Stomach (tissue), 9 donors: ENCODE data around the gene SYF2. TPM values are rescaled to one million over a fixed set of nuclear protein-coding genes. Genes with fewer than 3 reads are reported as not detected.

Source experiments
- DNase-seq, 2 donors: peaks; one replicate each; pipeline versions ENCODE4 v3.0.0 to v3.0.0-alpha.2; 2013 to 2019
- H3K27ac ChIP-seq, 5 donors: fragments of 200-600 bp in 4 of 5; sonication (generic) in 4 of 5; one replicate each; pipeline ENCODE4 v1.5.1; 2013 to 2019; ENCODE audit warnings: mild to moderate bottlenecking in 1 of 5, moderate library complexity in 1 of 5
- H3K27me3 ChIP-seq, 3 donors: fragments of 200-600 bp; sonication (generic); one replicate each; pipeline ENCODE4 v1.5.1; 2017 to 2019; ENCODE audit warnings: mixed run types in 1 of 3
- H3K36me3 ChIP-seq, 4 donors: fragments of 200-600 bp; sonication (generic); 1 replicate in 3 of 4; 2 replicates in 1 of 4; pipeline ENCODE4 v1.5.1; 2016 to 2019
- H3K4me1 ChIP-seq, 4 donors: fragments of 200-600 bp; sonication (generic); one replicate each; pipeline ENCODE4 v1.5.1; 2016 to 2019
- H3K4me3 ChIP-seq, 4 donors: fragments of 200-600 bp; sonication (generic) in 3 of 4; one replicate each; pipeline ENCODE4 v1.5.1; 2016 to 2019; ENCODE audit warnings: mild to moderate bottlenecking in 1 of 4
- H3K9me3 ChIP-seq, 4 donors: fragments of 200-600 bp; sonication (generic); one replicate each; pipeline ENCODE4 v1.5.1; 2016 to 2019
- EP300 ChIP-seq: sonication (generic); formaldehyde crosslinking; IDR thresholded peaks from one replicate; pipeline ENCODE4 v1.6.1; 2017; ENCODE audit warnings: antibody characterized with exemption
- POLR2A ChIP-seq, 4 donors: fragments of 450-650 bp; IDR thresholded peaks; one replicate each; pipeline ENCODE4 v1.6.1; 2016; ENCODE audit warnings: antibody characterized with exemption in 4 of 4, control low read depth in 2 of 4, mild to moderate bottlenecking in 1 of 4, moderate library complexity in 1 of 4
- POLR2AphosphoS5 ChIP-seq, 3 donors: sonication (generic); formaldehyde crosslinking; IDR thresholded peaks; one replicate each; pipeline ENCODE4 v1.6.1; 2016; ENCODE audit warnings: antibody characterized with exemption in 3 of 3
- WGBS, 5 donors: extraction: QIAGEN DNeasy Blood & Tissue Kit in 3 of 5; methylation state at CpG; one replicate each; pipeline versions ENCODE4 v1.1.5 to v1.1.7; 2013 to 2018; 5-methylcytosine and 5-hydroxymethylcytosine counted together
- intact Hi-C: fragments of 100-400 bp; cut with DNase I; formaldehyde crosslinking; loops from one replicate; pipeline ENCODE4 v1.15.1; 2023; ENCODE audit warnings: low total_unique reads
- polyA plus RNA-seq, 3 donors: library from polyadenylated mRNA; stranded (reverse); fragments of 200-250 nt; gene quantifications; one replicate each; pipeline ENCODE4 v1.2.3, GENCODE V29; 2013
- total RNA-seq, 5 donors: library from RNA; depleted of rRNA; stranded (reverse); fragments of >200 nt; gene quantifications; one replicate each; pipeline versions ENCODE4 v1.1.0 to v1.2.3, GENCODE V29; 2014 to 2016
- TF ChIP-seq, protein P1 (sequence below), 7 experiments: fragments of 450-650 bp in 4 of 7; fragments of 200-600 bp in 3 of 7; sonication (generic) in 3 of 7; IDR thresholded peaks; one replicate each; pipeline ENCODE4 v1.5.1; 2016 to 2019; ENCODE audit warnings: antibody characterized with exemption in 7 of 7, control low read depth in 2 of 7, mild to moderate bottlenecking in 1 of 7
- donor health status: healthy with polysubstance abuse.
- donor health status: Bipolar disorder and iron deficiency.
- donor health status: healthy.

Gene SYF2
- total and polyA plus RNA-seq, 8 donors, result 17.9 to 146 (median 54.9) TPM

GRCh38 chr1:25180996-25181395 is 51.3 kb downstream of the SYF2 start:
- Histone ChIP-seq H3K4me1 (no peaks in the 10 kb centered on the region), H3K4me3 (no peak overlapping the region), H3K36me3 (no peaks in the 10 kb centered on the region), H3K27me3 (peaks cover 0 to 11% (median 0%) of the 10 kb centered on the region in 3 donors), H3K9me3 (peaks cover 0 to 7% (median 0%) of the 10 kb centered on the region in 4 donors), H3K27ac (no peak overlapping the region)
- WGBS, 5 donors, result 77 to 90% (median 89%) methylated on average over 6 of the region's 6 CpGs
- DNase-seq, result peak in 1 of 2 donors; percentile 1
- TF ChIP-seq POLR2AphosphoS5 (IDR thresholded peaks at IDR 0.05), result no peak
- no peak for TF ChIP-seq POLR2A (IDR thresholded peaks at IDR 0.05)
- TF ChIP-seq, protein P1, sequence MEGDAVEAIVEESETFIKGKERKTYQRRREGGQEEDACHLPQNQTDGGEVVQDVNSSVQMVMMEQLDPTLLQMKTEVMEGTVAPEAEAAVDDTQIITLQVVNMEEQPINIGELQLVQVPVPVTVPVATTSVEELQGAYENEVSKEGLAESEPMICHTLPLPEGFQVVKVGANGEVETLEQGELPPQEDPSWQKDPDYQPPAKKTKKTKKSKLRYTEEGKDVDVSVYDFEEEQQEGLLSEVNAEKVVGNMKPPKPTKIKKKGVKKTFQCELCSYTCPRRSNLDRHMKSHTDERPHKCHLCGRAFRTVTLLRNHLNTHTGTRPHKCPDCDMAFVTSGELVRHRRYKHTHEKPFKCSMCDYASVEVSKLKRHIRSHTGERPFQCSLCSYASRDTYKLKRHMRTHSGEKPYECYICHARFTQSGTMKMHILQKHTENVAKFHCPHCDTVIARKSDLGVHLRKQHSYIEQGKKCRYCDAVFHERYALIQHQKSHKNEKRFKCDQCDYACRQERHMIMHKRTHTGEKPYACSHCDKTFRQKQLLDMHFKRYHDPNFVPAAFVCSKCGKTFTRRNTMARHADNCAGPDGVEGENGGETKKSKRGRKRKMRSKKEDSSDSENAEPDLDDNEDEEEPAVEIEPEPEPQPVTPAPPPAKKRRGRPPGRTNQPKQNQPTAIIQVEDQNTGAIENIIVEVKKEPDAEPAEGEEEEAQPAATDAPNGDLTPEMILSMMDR (IDR thresholded peaks at IDR 0.05), result no peak
- TF ChIP-seq EP300, result no peak
- intact Hi-C loops, result no loop called here

DNA sequence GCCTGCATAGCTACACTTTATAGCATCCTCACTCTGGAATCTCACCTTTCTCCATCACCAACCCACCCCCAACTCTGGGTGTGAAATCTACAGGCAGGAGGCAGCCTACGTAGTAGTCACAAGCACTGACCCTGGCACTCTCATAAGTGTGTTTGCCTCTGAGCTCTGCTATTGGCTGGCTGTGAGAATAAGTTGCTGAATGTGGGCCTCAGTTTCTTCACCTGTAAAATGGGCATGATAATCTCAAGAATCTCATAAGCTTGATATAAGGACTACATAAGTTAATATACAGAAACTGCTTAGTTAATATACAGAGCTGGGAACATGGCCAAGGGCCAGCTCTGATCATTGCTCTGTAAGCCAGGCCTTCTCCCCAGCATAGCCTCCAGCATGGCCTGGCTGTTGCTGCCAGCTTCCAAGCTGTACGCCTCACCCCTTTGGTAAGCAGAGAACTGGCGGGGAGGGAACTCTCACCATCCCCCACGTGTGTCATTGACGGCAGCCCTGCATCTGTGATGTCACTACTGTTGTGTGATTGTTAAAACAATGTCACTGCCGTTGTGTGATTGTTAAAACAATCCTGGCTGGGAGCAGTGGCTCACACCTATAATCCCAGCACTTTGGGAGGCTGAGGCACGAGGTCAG is 53.3 kb downstream of the SYF2 start:
- TF ChIP-seq, protein P1 (IDR thresholded peaks at IDR 0.05), result no peak
- TF ChIP-seq POLR2A (IDR thresholded peaks at IDR 0.05), result no peak
- TF ChIP-seq POLR2AphosphoS5 (IDR thresholded peaks at IDR 0.05), result no peak
- no peak for TF ChIP-seq EP300
- DNase-seq, result peak in 1 of 2 donors; percentile 54
- intact Hi-C loops, result no loop called here
- peaks cover 0 to 7% (median 0%) of the 10 kb centered on the region in 4 donors for H3K9me3 ChIP-seq
- H3K36me3 ChIP-seq, result no peaks in the 10 kb centered on the region
- no peak overlapping the region for H3K4me3 ChIP-seq
- 42 to 55% (median 48%) methylated on average over 7 of the region's 7 CpGs for WGBS, 5 donors
- peaks cover 0 to 5% (median 0%) of the 10 kb centered on the region in 3 donors for H3K27me3 ChIP-seq
- peaks cover 0 to 5% (median 2%) of the 10 kb centered on the region in 4 donors for H3K4me1 ChIP-seq
- H3K27ac ChIP-seq, result no peak overlapping the region

DNA sequence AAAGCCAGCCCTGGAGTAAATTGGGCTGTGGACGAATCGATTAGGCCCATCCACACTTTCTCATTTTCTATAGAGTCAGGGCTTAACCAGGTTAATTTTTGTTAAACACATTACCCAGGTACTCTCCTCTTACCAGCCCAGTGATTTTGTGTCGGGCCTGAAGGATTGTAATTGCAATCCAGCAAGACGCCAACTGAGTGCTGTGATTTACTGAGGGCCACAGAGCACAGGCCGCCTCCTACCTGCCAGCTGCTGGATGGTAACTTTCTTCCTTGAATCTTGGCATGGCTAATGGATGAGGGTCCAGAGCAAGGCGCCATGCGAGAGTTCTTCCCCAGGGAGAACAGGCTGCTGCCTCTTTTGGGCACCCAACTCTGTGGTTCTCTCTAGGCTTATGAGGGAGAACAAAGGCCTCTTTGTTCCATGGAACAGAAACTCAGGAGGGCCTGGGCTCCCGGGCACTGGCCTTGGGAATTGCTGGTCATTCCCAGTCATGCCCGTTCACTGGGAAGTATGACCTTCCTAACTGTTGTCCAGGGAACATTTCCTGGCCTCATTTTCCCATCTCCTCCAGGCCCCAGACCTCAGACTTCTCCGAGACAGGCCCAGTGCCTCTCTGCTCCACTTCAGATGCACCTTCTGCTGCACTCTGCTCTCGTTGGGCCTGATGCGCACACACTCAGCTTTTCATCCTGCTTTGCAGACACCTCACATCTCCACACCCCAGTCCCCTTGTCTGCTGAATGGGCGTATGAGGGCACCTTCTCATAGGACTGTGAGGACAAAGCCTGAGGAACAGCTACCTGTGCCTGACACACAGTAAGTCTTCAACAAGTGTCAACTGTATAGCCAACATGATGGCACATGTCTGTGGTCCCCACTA is 57.3 kb downstream of the SYF2 start:
- TF ChIP-seq POLR2A (IDR thresholded peaks at IDR 0.05), result no peak
- TF ChIP-seq EP300, result no peak
- TF ChIP-seq, protein P1 (IDR thresholded peaks at IDR 0.05), result no peak
- TF ChIP-seq POLR2AphosphoS5 (IDR thresholded peaks at IDR 0.05), result no peak
- Histone ChIP-seq H3K27me3 (no peaks in the 10 kb centered on the region), H3K4me3 (no peak overlapping the region), H3K9me3 (peaks cover 0 to 7% (median 0%) of the 10 kb centered on the region in 4 donors), H3K36me3 (no peaks in the 10 kb centered on the region), H3K4me1 (peaks cover 0 to 11% (median 5%) of the 10 kb centered on the region in 4 donors), H3K27ac (no peak overlapping the region)
- intact Hi-C loops, result no loop called here
- no peak for DNase-seq
- WGBS, 5 donors, result 79 to 90% (median 83%) methylated on average over 12 to 13 of the region's 13 CpGs

GRCh38 chr1:25174363-25174729 is 58.0 kb downstream of the SYF2 start:
- Histone ChIP-seq H3K27me3 (no peaks in the 10 kb centered on the region), H3K4me3 (no peak overlapping the region), H3K4me1 (peaks cover 0 to 15% (median 5%) of the 10 kb centered on the region in 4 donors), H3K27ac (no peak overlapping the region), H3K36me3 (no peaks in the 10 kb centered on the region), H3K9me3 (peaks cover 0 to 7% (median 0%) of the 10 kb centered on the region in 4 donors)
- intact Hi-C loops, result no loop called here
- 49 to 68% (median 60%) methylated on average over 6 of the region's 6 CpGs for WGBS, 5 donors
- TF ChIP-seq, protein P1 (IDR thresholded peaks at IDR 0.05), result no peak
- TF ChIP-seq POLR2AphosphoS5 (IDR thresholded peaks at IDR 0.05), result no peak
- no peak for TF ChIP-seq EP300
- no peak for TF ChIP-seq POLR2A (IDR thresholded peaks at IDR 0.05)
- DNase-seq, result no peak
